NK-92 (cell line): ENCODE results near the gene SLC43A2.
"Not testable (repeated sequence)": the region's sequence is repeated elsewhere in the genome, so short reads cannot be mapped to it uniquely, and the experiment has no call there.

Source experiments
- DNase-seq: peaks from one replicate; lab custom pipeline; 2025; ENCODE audit not compliant: unreplicated experiment; lab: John Stamatoyannopoulos, UW

Gene SLC43A2

GRCh38 chr17:1627982-1628855 lies at the start of gene SLC43A2:
Gene SLC43A2 (minus strand): TSS chr17:1628834. CDS start chr17:1627874, 960 bp downstream.
- DNase-seq: no peak

GRCh38 chr17:1676401-1676800 lies 47.8 kb upstream of the SLC43A2 start:
- no peak for DNase-seq

- no peak for DNase-seq
Observed at GRCh38 chr17:1673041-1673785, 44.6 kb upstream of the SLC43A2 start.

GRCh38 chr17:1663934-1664333 lies 35.3 kb upstream of the SLC43A2 start:
- not testable (repeated sequence) for DNase-seq

GRCh38 chr17:1661045-1661444 lies 32.4 kb upstream of the SLC43A2 start:
- no peak for DNase-seq

- DNase-seq: no peak
Observed at GRCh38 chr17:1658100-1658499, 29.5 kb upstream of the SLC43A2 start.

- no peak for DNase-seq
Observed at GRCh38 chr17:1653735-1654134, 25.1 kb upstream of the SLC43A2 start.

GRCh38 chr17:1652794-1653193 lies 24.2 kb upstream of the SLC43A2 start:
- DNase-seq: not testable (repeated sequence)

- DNase-seq: no peak
Observed at GRCh38 chr17:1651559-1651844, 22.9 kb upstream of the SLC43A2 start.

- DNase-seq: no peak
Observed at GRCh38 chr17:1650731-1651558, 22.3 kb upstream of the SLC43A2 start.

GRCh38 chr17:1649844-1650501 lies 21.3 kb upstream of the SLC43A2 start, which contains the start of gene RILP:
Gene RILP (minus strand): TSS chr17:1649866. CDS start chr17:1649804, 62 bp downstream.
- no peak for DNase-seq

GRCh38 chr17:1648963-1649843 lies 20.6 kb upstream of the SLC43A2 start:
- peak; percentile 27 for DNase-seq

- no peak for DNase-seq
Observed at GRCh38 chr17:1648173-1648962, 19.7 kb upstream of the SLC43A2 start.

- DNase-seq: no peak
Observed at GRCh38 chr17:1647802-1648171, 19.2 kb upstream of the SLC43A2 start.

GRCh38 chr17:1646199-1646875 lies 17.7 kb upstream of the SLC43A2 start:
- DNase-seq: no peak

GRCh38 chr17:1645207-1646171 lies 16.9 kb upstream of the SLC43A2 start, which contains the start of gene SCARF1:
Gene SCARF1 (minus strand): TSS chr17:1645732. CDS start chr17:1645697, 35 bp downstream.
- DNase-seq: no peak

- no peak for DNase-seq
Observed at GRCh38 chr17:1644493-1645206, 16.0 kb upstream of the SLC43A2 start.
